Measurements from ENCODE around the gene NACC2. TPM values are rescaled to one million over a fixed set of nuclear protein-coding genes. Genes with fewer than 3 reads are reported as not detected.

Gene NACC2
- total and polyA plus RNA-seq, 9 donors = 7.0 to 47.0 (median 27.2) TPM

DNA sequence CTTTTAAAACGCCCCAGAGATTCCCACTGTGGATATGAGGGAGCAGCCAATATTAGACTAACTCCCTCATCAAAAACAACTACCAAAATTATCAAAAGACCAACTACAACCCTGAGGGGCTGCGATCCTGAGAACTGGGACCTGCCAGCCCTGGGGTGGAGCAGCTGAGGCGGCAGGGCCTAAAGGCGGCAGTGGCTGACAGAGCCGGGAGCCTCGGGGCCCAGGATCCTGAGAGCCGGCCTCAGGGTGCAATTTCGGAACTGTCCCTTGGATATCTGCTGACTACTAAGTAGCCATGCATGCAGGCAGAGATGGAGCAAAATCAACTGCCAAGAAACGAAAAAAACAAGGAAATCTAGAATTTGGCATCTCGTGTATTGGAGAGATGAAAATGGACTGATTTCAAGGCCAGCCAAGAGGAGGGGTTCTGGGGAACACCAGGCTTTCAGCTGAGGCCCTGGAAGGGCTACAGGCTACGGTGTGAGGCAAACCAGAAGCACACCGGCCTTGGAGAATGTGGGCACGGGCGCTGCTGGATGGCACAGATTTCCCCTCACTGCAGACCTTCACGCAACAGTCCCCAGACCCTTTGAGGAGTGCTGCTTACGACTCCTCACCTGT is 70.3 kb downstream of the NACC2 start:
- no peak overlapping the region for H3K4me3 ChIP-seq
- intact Hi-C loops (cut with DNase I) = no loop called here
- H3K4me1 ChIP-seq (ENCODE audit: insufficient read depth) = peaks cover 18% of the 10 kb centered on the region
- peak overlapping the region in 1 of 2 donors; percentile 65 for H3K27ac ChIP-seq
- DNase-seq = peak; percentile 58 to 68 (median 63)
- H3K27me3 ChIP-seq = no peaks in the 10 kb centered on the region
- no peaks in the 10 kb centered on the region for H3K36me3 ChIP-seq
- WGBS, 3 donors = 15 to 30% (median 27%) methylated on average over 16 of the region's 16 CpGs
- no peaks in the 10 kb centered on the region for H3K9me3 ChIP-seq
- TF ChIP-seq EP300 (IDR thresholded peaks at IDR 0.05) (no peak), POLR2A (IDR thresholded peaks at IDR 0.05) (no peak)
- TF ChIP-seq, protein P1, sequence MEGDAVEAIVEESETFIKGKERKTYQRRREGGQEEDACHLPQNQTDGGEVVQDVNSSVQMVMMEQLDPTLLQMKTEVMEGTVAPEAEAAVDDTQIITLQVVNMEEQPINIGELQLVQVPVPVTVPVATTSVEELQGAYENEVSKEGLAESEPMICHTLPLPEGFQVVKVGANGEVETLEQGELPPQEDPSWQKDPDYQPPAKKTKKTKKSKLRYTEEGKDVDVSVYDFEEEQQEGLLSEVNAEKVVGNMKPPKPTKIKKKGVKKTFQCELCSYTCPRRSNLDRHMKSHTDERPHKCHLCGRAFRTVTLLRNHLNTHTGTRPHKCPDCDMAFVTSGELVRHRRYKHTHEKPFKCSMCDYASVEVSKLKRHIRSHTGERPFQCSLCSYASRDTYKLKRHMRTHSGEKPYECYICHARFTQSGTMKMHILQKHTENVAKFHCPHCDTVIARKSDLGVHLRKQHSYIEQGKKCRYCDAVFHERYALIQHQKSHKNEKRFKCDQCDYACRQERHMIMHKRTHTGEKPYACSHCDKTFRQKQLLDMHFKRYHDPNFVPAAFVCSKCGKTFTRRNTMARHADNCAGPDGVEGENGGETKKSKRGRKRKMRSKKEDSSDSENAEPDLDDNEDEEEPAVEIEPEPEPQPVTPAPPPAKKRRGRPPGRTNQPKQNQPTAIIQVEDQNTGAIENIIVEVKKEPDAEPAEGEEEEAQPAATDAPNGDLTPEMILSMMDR (IDR thresholded peaks at IDR 0.05) = no peak

DNA sequence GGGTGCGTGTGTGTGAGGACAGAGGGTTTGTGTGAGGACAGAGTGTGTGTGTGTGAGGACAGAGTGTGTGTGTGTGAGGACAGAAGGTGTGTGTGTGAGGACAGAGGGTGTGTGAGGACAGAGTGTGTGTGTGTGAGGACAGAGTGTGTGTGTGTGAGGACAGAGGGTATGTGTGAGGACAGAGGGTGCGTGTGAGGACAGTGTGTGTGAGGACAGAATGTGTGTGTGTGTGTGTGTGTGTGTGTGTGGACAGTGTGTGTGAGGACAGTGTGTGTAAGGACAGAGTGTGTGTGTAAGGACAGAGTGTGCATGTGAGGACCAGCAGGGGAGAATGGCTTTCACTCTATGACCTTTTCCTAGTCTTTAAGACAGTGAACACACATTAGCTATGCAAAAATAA is 70.8 kb downstream of the NACC2 start:
- intact Hi-C loops (cut with DNase I) = no loop called here
- peak in 1 of 5 donors; percentile 38 for DNase-seq
- H3K36me3 ChIP-seq = no peaks in the 10 kb centered on the region
- H3K27me3 ChIP-seq = no peaks in the 10 kb centered on the region
- WGBS, 3 donors = 55 to 79% (median 61%) methylated on average over 2 of the region's 2 CpGs
- H3K27ac ChIP-seq = peak overlapping the region in 1 of 2 donors; percentile 65
- H3K9me3 ChIP-seq = no peaks in the 10 kb centered on the region
- H3K4me3 ChIP-seq = no peak overlapping the region
- peaks cover 18% of the 10 kb centered on the region for H3K4me1 ChIP-seq (ENCODE audit: insufficient read depth)
- no peak for TF ChIP-seq EP300 (IDR thresholded peaks at IDR 0.05)
- TF ChIP-seq, protein P1 (IDR thresholded peaks at IDR 0.05) = no peak
- no peak for TF ChIP-seq POLR2A (IDR thresholded peaks at IDR 0.05)

DNA sequence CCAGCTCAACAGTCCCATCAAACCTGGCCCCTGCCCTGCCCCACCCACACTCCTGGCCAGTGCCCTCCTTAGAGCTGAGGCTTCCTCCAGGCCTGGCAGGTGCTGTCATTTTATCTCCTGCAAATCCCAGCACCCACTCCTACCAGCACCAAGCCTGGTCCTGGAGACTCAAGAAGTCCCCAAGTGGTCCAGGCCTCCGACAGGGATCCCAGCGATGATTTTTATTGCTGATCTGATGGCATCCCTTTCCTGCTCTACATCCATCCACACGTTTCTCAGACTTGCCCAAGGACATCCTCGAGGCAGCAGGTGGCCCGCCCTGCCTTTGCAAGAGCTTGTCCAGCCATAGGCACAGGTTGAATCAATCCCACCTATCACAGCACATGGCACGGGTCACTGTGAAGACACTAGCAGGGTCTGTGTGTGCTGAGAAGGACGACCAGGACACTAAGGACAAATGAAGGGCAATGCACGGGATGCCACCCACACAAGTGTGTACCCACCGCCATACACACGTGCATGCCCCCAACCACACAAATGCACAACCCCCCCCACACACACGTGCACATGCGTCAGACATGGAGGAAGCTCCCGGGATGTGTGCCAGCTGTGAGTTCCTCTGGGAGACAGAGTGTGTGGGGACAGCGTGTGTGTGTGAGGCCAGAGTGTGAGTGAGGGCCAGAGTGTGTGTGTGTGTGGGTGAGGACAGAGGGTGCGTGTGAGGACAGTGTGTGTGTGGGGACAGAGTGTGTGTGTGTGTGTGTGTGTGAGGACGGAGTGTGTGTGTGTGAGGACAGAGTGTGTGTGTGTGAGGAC is 71.5 kb downstream of the NACC2 start:
- DNase-seq = peak; percentile 79 to 89 (median 87)
- Histone ChIP-seq H3K4me1 (ENCODE audit: insufficient read depth) (peaks cover 18% of the 10 kb centered on the region), H3K36me3 (no peaks in the 10 kb centered on the region), H3K4me3 (no peak overlapping the region), H3K27me3 (no peaks in the 10 kb centered on the region), H3K27ac (peak overlapping the region; percentile 1 to 60), H3K9me3 (no peaks in the 10 kb centered on the region)
- intact Hi-C loops (cut with DNase I) = no loop called here
- TF ChIP-seq EP300 (IDR thresholded peaks at IDR 0.05) = no peak
- TF ChIP-seq POLR2A (IDR thresholded peaks at IDR 0.05) = no peak
- TF ChIP-seq, protein P1 (IDR thresholded peaks at IDR 0.05) = no peak
- 45 to 46% (median 45%) methylated on average over 16 of the region's 16 CpGs for WGBS, 3 donors

DNA sequence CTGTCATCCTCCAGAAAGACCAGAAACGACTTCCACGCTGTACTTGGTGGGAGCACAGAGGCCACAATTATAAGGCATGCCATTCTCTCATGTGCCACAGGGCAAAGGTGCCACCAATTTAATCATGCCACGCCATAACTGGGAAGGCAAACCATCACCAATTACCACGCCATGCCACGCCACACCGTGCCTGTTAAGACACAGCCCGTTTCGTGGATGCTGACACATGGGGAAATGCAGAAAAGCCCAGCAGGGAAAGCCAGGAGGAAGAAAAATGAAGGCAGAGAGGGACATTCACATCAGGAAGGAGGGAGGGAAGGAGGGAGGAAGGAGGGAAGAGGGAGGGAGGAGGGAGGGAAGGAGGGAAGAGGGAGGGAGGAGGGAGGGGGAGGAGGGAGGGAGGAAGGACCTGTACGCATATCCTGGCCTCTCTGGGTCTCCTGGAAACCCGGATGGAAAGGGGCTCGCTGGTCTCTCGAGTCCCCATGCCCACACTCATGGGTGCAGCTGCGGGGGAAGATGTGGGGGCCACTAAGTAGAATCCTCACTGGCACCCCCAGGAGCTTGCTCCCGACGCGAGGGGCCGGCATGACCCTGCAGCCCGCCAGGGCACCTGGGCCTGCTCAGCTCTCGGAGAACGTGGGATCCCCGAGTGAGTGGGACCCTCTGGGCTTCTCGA is 72.2 kb downstream of the NACC2 start:
- WGBS, 3 donors = 95 to 96% (median 96%) methylated on average over 13 to 22 of the region's 22 CpGs
- H3K27ac ChIP-seq = peak overlapping the region in 1 of 2 donors; percentile 60
- H3K4me1 ChIP-seq (ENCODE audit: insufficient read depth) = peaks cover 19% of the 10 kb centered on the region
- H3K9me3 ChIP-seq = no peaks in the 10 kb centered on the region
- no peak overlapping the region for H3K4me3 ChIP-seq
- intact Hi-C loops (cut with DNase I) = no loop called here
- no peak for TF ChIP-seq EP300 (IDR thresholded peaks at IDR 0.05)
- TF ChIP-seq, protein P1 (IDR thresholded peaks at IDR 0.05) = no peak
- H3K27me3 ChIP-seq = no peaks in the 10 kb centered on the region
- no peaks in the 10 kb centered on the region for H3K36me3 ChIP-seq
- DNase-seq = peak in 3 of 5 donors; percentile 25 to 43 (median 40)

Data from ovary (tissue), 9 donors.